Mesendoderm (in vitro differentiated cells): Measurements from ENCODE around the gene IL6R.

Experiments used
- DNase-seq: peaks from one replicate; pipeline ENCODE4 v3.0.0; 2013
- H2AK5ac ChIP-seq: 2 replicates; pipeline ENCODE4 v1.6.1; 2013; ENCODE audit warnings: low read length, inconsistent platforms
- H2BK120ac ChIP-seq: 2 replicates; pipeline ENCODE4 v1.6.1; 2013; ENCODE audit warnings: low read depth, mild to moderate bottlenecking, low read length, moderate library complexity, mixed read lengths
- H2BK15ac ChIP-seq: replicated peaks from 2 replicates; pipeline ENCODE4 v1.6.1; 2013; ENCODE audit warnings: low read depth, mild to moderate bottlenecking, moderate library complexity
- H2BK5ac ChIP-seq: 2 replicates; pipeline ENCODE4 v1.6.1; 2013; ENCODE audit warnings: low read length, inconsistent platforms
- H3K18ac ChIP-seq: 2 replicates; pipeline ENCODE4 v1.6.1; 2013; ENCODE audit warnings: mild to moderate bottlenecking, low read length, mixed read lengths
- H3K23ac ChIP-seq: one replicate; pipeline ENCODE4 v1.6.1; 2013; ENCODE audit warnings: low read length
- H3K27ac ChIP-seq: 2 replicates; pipeline ENCODE4 v1.5.1; 2013; ENCODE audit warnings: low read depth, mild to moderate bottlenecking, inconsistent platforms, low read length, moderate library complexity
- H3K27me3 ChIP-seq: 2 replicates; pipeline ENCODE4 v1.6.1; 2013; ENCODE audit warnings: low read length, control low read depth, mild to moderate bottlenecking, inconsistent platforms; ENCODE audit not compliant: insufficient read depth, poor library complexity
- H3K36me3 ChIP-seq: 2 replicates; pipeline ENCODE4 v1.6.1; 2013; ENCODE audit warnings: low read length, inconsistent platforms; ENCODE audit not compliant: control insufficient read depth, insufficient read depth
- H3K4ac ChIP-seq: one replicate; pipeline ENCODE4 v1.6.1; 2013; ENCODE audit warnings: low read depth, mild to moderate bottlenecking, low read length, moderate library complexity
- H3K4me1 ChIP-seq: 2 replicates; pipeline ENCODE4 v1.6.1; 2013; ENCODE audit warnings: low read depth, low read length, inconsistent platforms; ENCODE audit not compliant: control insufficient read depth
- H3K4me2 ChIP-seq: 2 replicates; pipeline ENCODE4 v1.6.1; 2013; ENCODE audit warnings: low read length
- H3K4me3 ChIP-seq: 2 replicates; pipeline ENCODE4 v1.5.1; 2013; ENCODE audit warnings: mild to moderate bottlenecking, low read length
- H3K56ac ChIP-seq: one replicate; pipeline ENCODE4 v1.6.1; 2013; ENCODE audit warnings: low read length
- H3K79me1 ChIP-seq: 2 replicates; pipeline ENCODE4 v1.6.1; 2013; ENCODE audit warnings: low read length, inconsistent platforms
- H3K79me2 ChIP-seq: 2 replicates; pipeline ENCODE4 v1.6.1; 2013; ENCODE audit warnings: mild to moderate bottlenecking, low read length; ENCODE audit not compliant: control insufficient read depth, insufficient read depth
- H3K9ac ChIP-seq: 2 replicates; pipeline ENCODE4 v1.6.1; 2013; ENCODE audit warnings: low read length, inconsistent platforms
- H4K5ac ChIP-seq: one replicate; pipeline ENCODE4 v1.6.1; 2013; ENCODE audit warnings: low read length
- H4K8ac ChIP-seq: one replicate; pipeline ENCODE4 v1.6.1; 2013; ENCODE audit warnings: low read depth, mild to moderate bottlenecking, control low read depth, low read length, moderate library complexity
- WGBS: extraction: QIAGEN DNeasy Blood & Tissue Kit; methylation state at CpG from one replicate; pipeline ENCODE4 v1.1.7; 2013; ENCODE audit warnings: low lambda C conversion rate, missing lambda C conversion rate; ENCODE audit not compliant: insufficient coverage; ENCODE audit errors: extremely low coverage; 5-methylcytosine and 5-hydroxymethylcytosine counted together

IL6R gene

GRCh38 chr1:154446292-154446691, 41.1 kb downstream of the IL6R start:
- no peak overlapping the region for H3K9ac ChIP-seq
- no peak overlapping the region for H2BK15ac ChIP-seq
- no peak overlapping the region for H3K27ac ChIP-seq
- H3K79me2 ChIP-seq: no peaks in the 10 kb centered on the region
- no peak overlapping the region for H2BK5ac ChIP-seq
- H3K4me2 ChIP-seq: no peak overlapping the region
- DNase-seq: peak; percentile 59
- no peak overlapping the region for H3K4ac ChIP-seq
- no peak overlapping the region for H4K8ac ChIP-seq
- H3K4me1 ChIP-seq: peaks cover 5% of the 10 kb centered on the region
- no peak overlapping the region for H3K56ac ChIP-seq
- no peak overlapping the region for H3K4me3 ChIP-seq
- H3K79me1 ChIP-seq: no peaks in the 10 kb centered on the region
- H4K5ac ChIP-seq: no peak overlapping the region
- no peaks in the 10 kb centered on the region for H3K36me3 ChIP-seq
- no peak overlapping the region for H2AK5ac ChIP-seq
- H3K27me3 ChIP-seq: no peaks in the 10 kb centered on the region
- no peak overlapping the region for H3K23ac ChIP-seq
- no peak overlapping the region for H2BK120ac ChIP-seq
- no CpG with 5 or more reads among the region's 10 CpGs for WGBS
- no peak overlapping the region for H3K18ac ChIP-seq

GRCh38 chr1:154446789-154447188, 41.6 kb downstream of the IL6R start:
- Histone ChIP-seq H3K79me2 (no peaks in the 10 kb centered on the region), H2BK5ac (no peak overlapping the region), H2BK120ac (no peak overlapping the region), H3K4me1 (peaks cover 5% of the 10 kb centered on the region), H3K9ac (no peak overlapping the region), H3K27me3 (no peaks in the 10 kb centered on the region), H3K4me2 (no peak overlapping the region), H3K27ac (no peak overlapping the region), H3K23ac (no peak overlapping the region), H3K79me1 (no peaks in the 10 kb centered on the region), H2AK5ac (no peak overlapping the region), H3K4ac (no peak overlapping the region), H3K18ac (no peak overlapping the region), H3K36me3 (no peaks in the 10 kb centered on the region), H3K56ac (no peak overlapping the region), H4K8ac (no peak overlapping the region), H4K5ac (no peak overlapping the region), H2BK15ac (no peak overlapping the region), H3K4me3 (no peak overlapping the region)
- no CpG with 5 or more reads among the region's 6 CpGs for WGBS
- no peak for DNase-seq

GRCh38 chr1:154448331-154448811, 43.2 kb downstream of the IL6R start:
- H3K36me3 ChIP-seq: no peaks in the 10 kb centered on the region
- H3K79me1 ChIP-seq: no peaks in the 10 kb centered on the region
- no peaks in the 10 kb centered on the region for H3K4me1 ChIP-seq
- H3K23ac ChIP-seq: no peak overlapping the region
- peak; percentile 42 for DNase-seq
- no peak overlapping the region for H2AK5ac ChIP-seq
- H2BK15ac ChIP-seq: no peak overlapping the region
- no peak overlapping the region for H3K9ac ChIP-seq
- no peaks in the 10 kb centered on the region for H3K27me3 ChIP-seq
- no peak overlapping the region for H3K4ac ChIP-seq
- H3K4me3 ChIP-seq: no peak overlapping the region
- no CpG with 5 or more reads among the region's 7 CpGs for WGBS
- H4K5ac ChIP-seq: no peak overlapping the region
- no peak overlapping the region for H4K8ac ChIP-seq
- no peak overlapping the region for H3K4me2 ChIP-seq
- no peak overlapping the region for H3K18ac ChIP-seq
- no peak overlapping the region for H3K56ac ChIP-seq
- H3K27ac ChIP-seq: no peak overlapping the region
- no peak overlapping the region for H2BK120ac ChIP-seq
- no peaks in the 10 kb centered on the region for H3K79me2 ChIP-seq
- H2BK5ac ChIP-seq: no peak overlapping the region

GRCh38 chr1:154453161-154453560, 48.0 kb downstream of the IL6R start:
- no CpG with 5 or more reads among the region's 5 CpGs for WGBS

GRCh38 chr1:154453574-154454352, 48.6 kb downstream of the IL6R start:
- H3K9ac ChIP-seq: no peak overlapping the region

More at GRCh38 chr1:154453161-154453560, 48.0 kb downstream of the IL6R start:
- H3K4me2 ChIP-seq: no peak overlapping the region
- H3K23ac ChIP-seq: no peak overlapping the region
- no peaks in the 10 kb centered on the region for H3K27me3 ChIP-seq
- H3K79me2 ChIP-seq: no peaks in the 10 kb centered on the region
- no peak overlapping the region for H2BK5ac ChIP-seq
- no peaks in the 10 kb centered on the region for H3K36me3 ChIP-seq
- H2AK5ac ChIP-seq: no peak overlapping the region
- H3K4ac ChIP-seq: no peak overlapping the region
- H2BK15ac ChIP-seq: no peak overlapping the region
- H4K5ac ChIP-seq: no peak overlapping the region
- no peak overlapping the region for H3K27ac ChIP-seq
- H3K79me1 ChIP-seq: no peaks in the 10 kb centered on the region
- no peak overlapping the region for H3K18ac ChIP-seq
- H3K4me3 ChIP-seq: no peak overlapping the region
- no peak overlapping the region for H3K9ac ChIP-seq
- no peak for DNase-seq
- H2BK120ac ChIP-seq: no peak overlapping the region
- no peaks in the 10 kb centered on the region for H3K4me1 ChIP-seq
- no peak overlapping the region for H3K56ac ChIP-seq
- H4K8ac ChIP-seq: no peak overlapping the region

More at GRCh38 chr1:154453574-154454352, 48.6 kb downstream of the IL6R start:
- no peaks in the 10 kb centered on the region for H3K79me1 ChIP-seq
- H3K56ac ChIP-seq: no peak overlapping the region
- H2BK15ac ChIP-seq: no peak overlapping the region
- no peak overlapping the region for H4K8ac ChIP-seq
- no peaks in the 10 kb centered on the region for H3K4me1 ChIP-seq
- H3K4me2 ChIP-seq: no peak overlapping the region
- H2AK5ac ChIP-seq: no peak overlapping the region
- no peak overlapping the region for H3K27ac ChIP-seq
- H3K23ac ChIP-seq: no peak overlapping the region
- no CpG with 5 or more reads among the region's 5 CpGs for WGBS
- no peak for DNase-seq
- no peak overlapping the region for H3K4me3 ChIP-seq
- no peak overlapping the region for H2BK120ac ChIP-seq
- no peak overlapping the region for H2BK5ac ChIP-seq
- H3K27me3 ChIP-seq: no peaks in the 10 kb centered on the region
- no peak overlapping the region for H3K4ac ChIP-seq
- no peaks in the 10 kb centered on the region for H3K79me2 ChIP-seq
- no peaks in the 10 kb centered on the region for H3K36me3 ChIP-seq
- H4K5ac ChIP-seq: no peak overlapping the region
- H3K18ac ChIP-seq: no peak overlapping the region
